GM12864 (cell line): ENCODE measurements around the gene ADAMTS2.

Experiments used
- DNase-seq: peaks from one replicate; pipeline ENCODE4 v3.0.0-alpha.2; 2011; ENCODE audit warnings: low read depth
- H3K4me3 ChIP-seq: 2 replicates; pipeline ENCODE4 v1.5.1; 2011; ENCODE audit warnings: mild to moderate bottlenecking, low read depth, low read length, control low read depth
- CTCF ChIP-seq: IDR thresholded peaks from 2 replicates; pipeline ENCODE4 v1.5.1; 2011; ENCODE audit warnings: low read depth, mild to moderate bottlenecking, moderate library complexity, low read length, control low read depth, inconsistent platforms; ENCODE audit errors: missing control alignments

Gene ADAMTS2

DNA sequence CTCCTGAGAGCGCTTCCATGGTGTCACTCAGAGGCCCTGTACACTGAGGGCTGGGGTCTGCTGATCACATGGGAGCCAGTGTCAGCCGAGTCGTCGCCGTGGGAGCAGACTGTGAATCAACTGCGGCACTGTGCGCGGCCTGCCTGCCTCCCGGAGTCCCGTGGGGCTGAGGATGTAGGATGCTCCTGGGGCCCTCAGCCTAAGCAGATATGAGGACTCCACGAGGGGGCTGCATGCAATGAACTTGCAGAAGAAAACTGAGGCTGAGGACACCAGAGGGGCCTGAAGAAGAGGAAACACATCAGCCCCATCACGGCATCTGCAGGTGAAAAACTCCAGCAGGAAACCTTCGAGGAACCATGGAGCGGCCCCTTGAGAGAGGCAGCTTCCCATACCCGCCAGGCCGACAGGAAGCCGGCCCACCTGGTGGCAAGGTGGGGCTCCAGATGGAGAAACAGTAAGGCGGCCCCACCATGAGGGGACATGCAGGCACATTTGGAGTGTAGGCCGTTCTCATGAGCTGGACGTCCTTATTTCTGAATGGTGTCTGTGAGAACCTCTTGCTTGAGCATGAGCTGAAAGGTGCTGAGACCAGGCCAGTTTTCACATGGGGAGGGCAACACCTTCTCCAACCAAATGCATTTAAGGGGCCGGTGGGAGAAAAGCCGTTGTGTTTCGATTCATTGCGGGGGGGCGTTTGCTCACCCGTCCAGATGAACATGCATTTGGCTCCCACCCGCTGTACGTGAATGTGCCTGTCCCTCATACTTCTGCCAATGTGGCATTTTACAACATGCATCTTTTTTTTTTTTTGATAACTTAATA, 35.2 kb upstream of the ADAMTS2 start:
- DNase-seq, result no peak
- TF ChIP-seq CTCF, result no peak
- no peak overlapping the region for H3K4me3 ChIP-seq

- no peak overlapping the region for H3K4me3 ChIP-seq
- DNase-seq, result no peak
- no peak for TF ChIP-seq CTCF
Observed at GRCh38 chr5:179379321-179379890, 34.1 kb upstream of the ADAMTS2 start.

DNA sequence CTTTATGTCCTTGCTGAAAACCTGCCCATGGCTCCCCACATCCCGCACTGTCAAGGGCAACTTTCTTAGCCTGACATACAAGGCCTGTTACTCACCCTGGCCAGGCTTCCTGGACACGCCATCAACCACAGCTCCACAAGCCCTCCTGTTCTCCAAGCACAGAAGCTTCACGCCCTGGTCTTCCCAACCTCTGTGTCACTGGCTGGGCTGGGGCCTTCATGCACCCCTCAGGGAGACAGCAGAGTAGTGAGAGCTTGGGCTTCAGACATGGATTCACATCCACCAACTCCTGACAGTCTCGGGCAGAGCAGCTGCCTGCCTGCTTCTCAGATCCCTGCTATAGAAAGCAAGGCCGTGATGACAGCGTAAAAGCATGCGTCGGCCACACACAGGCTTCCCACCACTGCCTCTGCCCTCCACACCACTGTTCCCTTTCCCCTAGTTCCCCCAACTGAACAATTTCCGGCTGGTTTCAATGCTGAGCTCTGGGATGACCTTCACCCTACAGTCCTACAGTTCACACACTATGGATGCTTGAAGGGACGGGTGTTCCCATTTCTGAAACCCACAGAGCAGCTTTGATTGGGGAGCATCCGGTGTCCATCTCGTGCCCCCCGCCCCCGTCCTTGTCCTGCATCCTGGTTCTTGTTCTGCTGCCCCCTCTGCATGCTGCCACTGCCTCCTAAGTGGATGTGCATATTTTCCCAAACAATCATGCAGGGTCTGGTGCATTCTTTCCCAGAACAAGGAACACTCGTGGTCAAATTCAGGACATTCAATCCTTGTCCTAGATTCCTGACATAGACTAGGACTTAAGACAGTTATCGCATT, 33.4 kb upstream of the ADAMTS2 start:
- TF ChIP-seq CTCF, result no peak
- no peak overlapping the region for H3K4me3 ChIP-seq
- DNase-seq, result no peak

- DNase-seq, result no peak
- no peak overlapping the region for H3K4me3 ChIP-seq
- no peak for TF ChIP-seq CTCF
Observed at GRCh38 chr5:179378116-179378440, 32.8 kb upstream of the ADAMTS2 start.

GRCh38 chr5:179377421-179378115, 32.3 kb upstream of the ADAMTS2 start:
- DNase-seq, result no peak
- TF ChIP-seq CTCF, result no peak
- no peak overlapping the region for H3K4me3 ChIP-seq

DNA sequence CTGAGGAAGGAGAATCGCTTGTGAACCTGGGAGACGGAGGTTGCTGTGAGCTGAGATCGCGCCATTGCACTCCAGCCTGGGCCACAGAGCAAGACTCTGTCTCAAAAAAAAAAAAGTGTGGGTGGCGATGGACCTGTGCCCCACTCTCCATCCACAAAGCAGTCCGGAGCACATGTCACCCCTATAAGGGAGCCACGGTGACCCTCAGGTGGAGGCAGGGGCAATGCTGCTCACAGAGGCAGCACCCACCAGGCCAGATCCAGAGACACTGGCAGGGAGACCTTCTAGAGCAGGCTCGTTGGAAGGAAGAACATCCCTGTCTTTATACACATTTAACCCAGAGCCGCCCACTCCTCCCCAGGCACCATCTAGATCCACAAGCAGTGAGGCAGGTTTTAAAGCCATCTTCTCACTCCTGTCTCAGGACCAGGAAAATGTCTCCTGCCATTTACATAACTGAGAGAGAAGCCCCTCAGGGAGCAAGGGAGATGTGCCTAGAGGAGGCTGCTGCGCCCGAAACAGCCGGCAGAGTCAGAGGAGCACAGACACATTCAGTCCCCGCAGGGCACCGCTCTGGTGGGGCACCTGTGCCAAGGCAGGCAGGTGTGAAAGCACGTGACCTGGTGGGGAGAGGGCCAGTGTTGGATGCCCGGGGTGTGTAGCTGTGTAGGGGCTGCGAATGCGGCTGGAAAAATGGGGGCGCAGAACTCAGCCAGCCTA, 31.6 kb upstream of the ADAMTS2 start:
- no peak overlapping the region for H3K4me3 ChIP-seq
- no peak for TF ChIP-seq CTCF
- no peak for DNase-seq
